ENCODE results near the gene EYS. TPM values are rescaled to one million over a fixed set of nuclear protein-coding genes. Genes with fewer than 3 reads are reported as not detected.

The EYS gene
- total and polyA plus RNA-seq, 4 donors = 0.08 to 0.63 (median 0.36) TPM

GRCh38 chr6:63783096-63783495 is 1923.9 kb downstream of the EYS start:
- Histone ChIP-seq H3K9me3 (ENCODE audit: control insufficient read depth in 4 of 4, low read length in 3 of 4) (peaks cover 0 to 11% (median 6%) of the 10 kb centered on the region in 4 donors), H3K36me3 (ENCODE audit: control insufficient read depth in 4 of 4, insufficient read depth in 3 of 4, low read depth in 1 of 4, low read length in 3 of 4) (no peaks in the 10 kb centered on the region), H3K27me3 (ENCODE audit: control insufficient read depth in 4 of 4, insufficient read depth in 4 of 4, low read length in 3 of 4) (no peaks in the 10 kb centered on the region), H3K4me3 (ENCODE audit: low read depth in 1 of 3, low read length in 3 of 3) (peak overlapping the region in 1 of 3 donors; percentile 66), H3K9ac (ENCODE audit: low read depth in 1 of 2, low read length in 2 of 2) (no peak overlapping the region), H3K4me1 (ENCODE audit: control insufficient read depth in 4 of 4, insufficient read depth in 4 of 4, low read length in 3 of 4) (peaks cover 0 to 3% (median 0%) of the 10 kb centered on the region in 4 donors), H3K27ac (ENCODE audit: low read depth in 1 of 2, low read length in 2 of 2) (peak overlapping the region in 1 of 2 donors; percentile 57)
- DNase-seq (ENCODE audit: low spot score) = no peak
- TF ChIP-seq RXRA (IDR thresholded peaks at IDR 0.05) (peak; percentile 33 to 67), SP1 (IDR thresholded peaks at IDR 0.05) (peak; percentile 59), HNF4G (IDR thresholded peaks at IDR 0.05) (peak; percentile 73), CTCF (IDR thresholded peaks at IDR 0.05; ENCODE audit: low read depth, low read length, missing input control) (no peak), JUND (IDR thresholded peaks at IDR 0.05) (no peak), HNF4A (conservative IDR thresholded peaks at IDR 0.05) (peak; percentile 80 to 89), YY1 (IDR thresholded peaks at IDR 0.05) (peak; percentile 42), EGR1 (IDR thresholded peaks at IDR 0.05; ENCODE audit: low read depth in 2 of 2) (peak in 1 of 2 donors; percentile 16), ZBTB33 (IDR thresholded peaks at IDR 0.05) (peak; percentile 35), GABPA (IDR thresholded peaks at IDR 0.05 in 1 of 2, conservative IDR thresholded peaks at IDR 0.05 in 1 of 2) (peak in 1 of 2 donors; percentile 70), MAX (IDR thresholded peaks at IDR 0.05) (peak; percentile 93), FOXA2 (IDR thresholded peaks at IDR 0.05) (peak; percentile 9), REST (IDR thresholded peaks at IDR 0.05) (no peak), TAF1 (conservative IDR thresholded peaks at IDR 0.05) (no peak), ATF3 (IDR thresholded peaks at IDR 0.05) (no peak), FOXA1 (IDR thresholded peaks at IDR 0.05) (peak; percentile 25), NR2F2 (IDR thresholded peaks at IDR 0.05) (no peak), RAD21 (IDR thresholded peaks at IDR 0.05) (peak; percentile 9 to 26)
- WGBS = 47% methylated on average over 1 of the region's 1 CpG
